Nephron (organoid): ENCODE data around the gene CNKSR2.

Source experiments
- H3K27ac Mint-ChIP-seq, 3 experiments: 2 replicates each; pipeline ENCODE4 v1.8.0; 2020; ENCODE audit warnings: mixed read lengths in 3 of 3, mild to moderate bottlenecking in 2 of 3, moderate library complexity in 1 of 3
- H3K27me3 Mint-ChIP-seq: 2 replicates; pipeline ENCODE4 v1.8.0; 2021; ENCODE audit warnings: low read depth, mild to moderate bottlenecking, moderate library complexity, mixed read lengths
- H3K36me3 Mint-ChIP-seq: 2 replicates; pipeline ENCODE4 v1.8.0; 2020; ENCODE audit warnings: low read depth, mixed read lengths
- H3K4me1 Mint-ChIP-seq: 2 replicates; pipeline ENCODE4 v1.8.0; 2020; ENCODE audit warnings: mixed read lengths
- H3K4me3 Mint-ChIP-seq, 3 experiments: 2 replicates each; pipeline ENCODE4 v1.8.0; 2020; ENCODE audit warnings: mild to moderate bottlenecking in 3 of 3, mixed read lengths in 3 of 3, moderate library complexity in 2 of 3
- H3K9me3 Mint-ChIP-seq: 2 replicates; pipeline ENCODE4 v1.8.0; 2020; ENCODE audit warnings: mixed read lengths
- TF ChIP-seq, protein P1 (sequence below), 3 experiments: fragments of 200-600 bp; sonication (generic); IDR thresholded peaks; one replicate each; pipeline ENCODE4 v1.5.0; 2021; ENCODE audit warnings: antibody characterized with exemption in 3 of 3; ENCODE audit not compliant: unreplicated experiment in 3 of 3

Gene CNKSR2

GRCh38 chrX:21700967-21701366 lies 326.7 kb downstream of the CNKSR2 start:
- Mint-ChIP-seq H3K36me3 (no peaks in the 10 kb centered on the region), H3K9me3 (no peaks in the 10 kb centered on the region), H3K4me1 (peaks cover 13% of the 10 kb centered on the region), H3K27me3 (peaks cover 6% of the 10 kb centered on the region), H3K27ac (no peak overlapping the region), H3K4me3 (no peak overlapping the region)
- TF ChIP-seq, protein P1, sequence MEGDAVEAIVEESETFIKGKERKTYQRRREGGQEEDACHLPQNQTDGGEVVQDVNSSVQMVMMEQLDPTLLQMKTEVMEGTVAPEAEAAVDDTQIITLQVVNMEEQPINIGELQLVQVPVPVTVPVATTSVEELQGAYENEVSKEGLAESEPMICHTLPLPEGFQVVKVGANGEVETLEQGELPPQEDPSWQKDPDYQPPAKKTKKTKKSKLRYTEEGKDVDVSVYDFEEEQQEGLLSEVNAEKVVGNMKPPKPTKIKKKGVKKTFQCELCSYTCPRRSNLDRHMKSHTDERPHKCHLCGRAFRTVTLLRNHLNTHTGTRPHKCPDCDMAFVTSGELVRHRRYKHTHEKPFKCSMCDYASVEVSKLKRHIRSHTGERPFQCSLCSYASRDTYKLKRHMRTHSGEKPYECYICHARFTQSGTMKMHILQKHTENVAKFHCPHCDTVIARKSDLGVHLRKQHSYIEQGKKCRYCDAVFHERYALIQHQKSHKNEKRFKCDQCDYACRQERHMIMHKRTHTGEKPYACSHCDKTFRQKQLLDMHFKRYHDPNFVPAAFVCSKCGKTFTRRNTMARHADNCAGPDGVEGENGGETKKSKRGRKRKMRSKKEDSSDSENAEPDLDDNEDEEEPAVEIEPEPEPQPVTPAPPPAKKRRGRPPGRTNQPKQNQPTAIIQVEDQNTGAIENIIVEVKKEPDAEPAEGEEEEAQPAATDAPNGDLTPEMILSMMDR (IDR thresholded peaks at IDR 0.05; ENCODE audit: unreplicated experiment in 3 of 3), result no peak

DNA sequence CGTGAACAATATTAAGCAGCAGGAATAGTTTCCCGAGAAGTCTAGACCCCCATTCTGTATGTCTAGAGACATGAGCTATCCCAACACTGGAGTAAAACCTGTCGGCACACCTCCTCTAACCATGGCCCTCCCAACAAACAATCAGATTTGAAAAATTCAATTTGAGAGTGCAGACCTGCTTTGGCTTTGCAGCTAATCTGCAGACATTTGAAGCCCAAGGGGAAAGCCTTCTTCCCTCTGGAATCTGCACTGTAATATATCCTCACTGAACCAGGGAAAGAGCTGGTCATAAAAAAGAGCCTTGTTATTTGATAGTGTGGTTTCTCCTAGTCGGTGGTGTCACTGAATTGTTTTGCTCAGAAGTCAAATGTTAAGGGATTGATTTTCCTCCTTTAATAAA lies 328.5 kb downstream of the CNKSR2 start:
- TF ChIP-seq, protein P1 (IDR thresholded peaks at IDR 0.05; ENCODE audit: unreplicated experiment in 3 of 3), result no peak
- Mint-ChIP-seq H3K27ac (peak overlapping the region in 1 of 3 experiments; percentile 36), H3K9me3 (peaks cover 3% of the 10 kb centered on the region), H3K4me3 (no peak overlapping the region), H3K4me1 (peaks cover 13% of the 10 kb centered on the region), H3K27me3 (peaks cover 6% of the 10 kb centered on the region), H3K36me3 (no peaks in the 10 kb centered on the region)
